OCI-M2 (cell line): ENCODE measurements around the gene BNIP5.
"Not testable (repeated sequence)": the region's sequence is repeated elsewhere in the genome, so short reads cannot be mapped to it uniquely, and the experiment has no call there.

ENCODE experiments used
- DNase-seq: peaks from one replicate; lab custom pipeline; 2025; ENCODE audit not compliant: unreplicated experiment; lab: John Stamatoyannopoulos, UW

Gene BNIP5

DNA sequence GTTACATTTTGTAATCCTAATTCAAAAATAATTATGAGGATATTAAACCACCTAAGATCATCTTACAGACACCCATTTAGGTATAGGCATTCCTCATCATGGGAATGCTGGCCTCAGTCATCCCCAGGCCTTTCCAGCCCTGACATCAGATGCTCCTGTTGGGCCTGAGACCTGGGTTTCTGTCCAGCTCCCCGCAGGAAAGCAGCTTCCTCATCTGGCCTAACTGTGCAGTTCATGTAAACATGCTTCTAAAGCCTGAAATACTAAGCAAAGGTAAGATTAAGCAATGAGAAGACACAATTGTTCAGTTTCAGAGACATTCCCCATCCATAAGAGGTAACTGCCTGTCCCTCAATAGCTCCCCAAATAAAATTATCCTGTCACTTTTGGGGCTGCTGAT, 31.7 kb upstream of the BNIP5 start:
- DNase-seq: no peak

- no peak for DNase-seq
Measured at GRCh38 chr6:36367743-36368142, 31.1 kb upstream of the BNIP5 start.

DNA sequence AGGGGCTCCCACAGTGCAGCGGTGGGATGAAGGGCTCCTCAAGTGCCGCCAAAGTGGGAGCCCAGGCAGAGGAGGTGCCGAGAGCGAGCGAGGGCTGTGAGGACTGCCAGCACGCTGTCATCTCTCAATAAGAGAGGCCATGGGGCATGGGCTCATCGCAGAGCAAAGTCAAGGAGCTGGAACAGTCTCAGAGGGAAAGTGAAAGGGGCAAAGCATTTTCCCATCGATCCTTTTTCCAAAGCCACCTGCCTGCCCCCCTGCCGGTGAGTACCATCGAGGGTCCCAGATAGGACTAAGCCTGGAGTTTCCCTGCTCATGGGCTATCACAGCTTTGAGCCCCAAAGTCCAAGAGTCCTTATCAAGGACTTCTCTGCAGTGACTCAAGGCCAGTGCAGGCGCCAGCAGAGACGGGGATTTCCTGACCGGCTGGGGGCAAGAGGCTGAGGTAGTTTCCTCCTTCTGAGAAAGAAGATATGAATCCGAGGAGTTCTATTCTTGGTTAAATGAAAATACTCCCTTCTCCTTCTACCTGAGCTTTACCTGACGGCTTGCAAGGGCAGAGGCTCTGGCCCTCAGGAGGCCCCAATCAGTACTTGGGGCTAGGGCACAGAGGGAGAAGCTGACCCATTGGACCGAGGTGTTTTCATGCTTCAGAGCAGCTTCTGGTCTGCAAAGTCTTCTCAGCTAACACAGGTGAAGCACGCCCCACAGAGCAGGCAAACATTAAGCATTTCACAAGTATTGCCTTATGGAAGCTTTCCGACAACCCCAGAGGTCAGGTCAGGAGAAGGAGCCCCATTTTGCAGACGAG, 28.2 kb upstream of the BNIP5 start:
- DNase-seq: no peak

DNA sequence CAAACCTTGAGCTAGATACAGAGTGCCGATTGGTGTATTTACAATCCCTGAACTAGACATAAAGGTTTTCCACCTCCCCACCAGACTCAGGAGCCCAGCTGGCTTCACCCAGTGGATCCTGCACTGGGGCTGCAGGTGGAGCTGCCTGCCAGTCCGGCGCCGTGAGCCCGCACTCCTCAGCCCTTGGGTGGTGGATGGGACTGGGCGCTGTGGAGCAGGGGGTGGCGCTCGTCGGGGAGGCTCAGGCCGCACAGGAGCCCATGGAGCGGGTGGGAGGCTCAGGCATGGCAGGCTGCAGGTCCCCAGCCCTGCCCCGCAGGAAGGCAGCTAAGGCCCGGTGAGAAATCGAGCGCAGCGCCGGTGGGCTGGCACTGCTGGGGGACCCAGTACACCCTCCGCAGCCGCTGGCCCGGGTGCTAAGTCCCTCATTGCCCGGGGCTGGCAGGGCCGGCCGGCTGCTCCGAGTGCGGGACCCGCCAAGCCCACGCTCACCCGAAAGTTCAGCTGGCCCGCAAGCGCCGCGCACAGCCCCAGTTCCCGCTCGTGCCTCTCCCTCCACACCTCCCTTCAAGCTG, 27.5 kb upstream of the BNIP5 start:
- not testable (repeated sequence) for DNase-seq

GRCh38 chr6:36363371-36363752, 26.7 kb upstream of the BNIP5 start:
- not testable (repeated sequence) for DNase-seq

- DNase-seq: no peak
Measured at GRCh38 chr6:36362551-36363370, 26.1 kb upstream of the BNIP5 start.

DNA sequence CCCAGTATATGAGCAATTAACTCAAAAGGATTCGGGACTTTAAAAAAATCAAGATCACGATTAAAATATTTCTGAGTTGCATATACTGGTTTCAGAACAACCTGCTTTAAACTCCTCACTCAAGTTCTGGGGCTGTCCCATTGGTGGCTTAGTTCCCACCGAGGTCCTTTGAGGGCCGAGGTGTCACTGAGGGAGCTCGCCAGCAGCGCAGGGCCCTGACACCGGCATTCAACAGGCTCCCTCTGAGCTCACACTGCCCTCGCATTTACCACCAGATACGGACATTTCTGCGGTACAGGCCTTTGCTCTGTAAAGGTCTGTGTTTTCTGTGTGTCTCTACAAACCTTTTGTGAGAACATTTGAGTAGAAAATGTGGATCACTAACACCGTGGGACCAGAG, 24.4 kb upstream of the BNIP5 start:
- no peak for DNase-seq

GRCh38 chr6:36360241-36361054, 23.8 kb upstream of the BNIP5 start:
- DNase-seq: peak; percentile 53

DNA sequence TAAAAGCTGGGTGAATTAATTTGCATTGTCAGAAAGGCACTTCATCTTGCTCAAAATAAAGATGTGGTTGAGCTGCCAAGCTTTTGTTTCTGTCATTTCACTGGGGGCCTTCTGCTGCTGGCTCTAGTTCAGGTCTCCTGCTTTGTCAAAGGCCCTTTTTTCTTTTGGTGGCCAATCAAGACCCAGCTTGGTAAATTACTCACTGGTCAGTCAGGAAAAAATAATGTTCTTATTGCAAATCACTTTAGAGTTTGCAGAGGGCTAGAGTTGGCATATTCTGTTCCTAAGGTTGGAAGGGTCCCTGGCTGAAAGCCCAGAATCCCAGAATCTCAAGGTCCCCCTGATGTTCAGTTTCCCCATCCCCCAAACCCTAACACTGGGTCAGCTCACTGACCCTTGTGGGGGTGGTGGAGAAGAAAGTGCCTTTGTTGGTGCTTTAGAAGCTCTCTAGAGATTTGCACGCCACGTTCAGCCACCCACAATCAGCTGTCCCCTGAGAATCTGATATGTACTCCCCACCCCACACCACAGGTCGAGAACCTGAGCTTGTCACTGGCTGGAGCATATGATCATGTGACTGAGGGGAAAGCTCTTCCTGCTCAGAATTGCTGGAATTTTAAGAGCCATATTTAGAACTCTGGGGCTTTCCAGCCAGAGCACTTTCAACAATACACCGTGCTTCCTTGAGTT, 21.7 kb upstream of the BNIP5 start:
- DNase-seq: no peak

GRCh38 chr6:36357872-36358225, 21.2 kb upstream of the BNIP5 start:
- DNase-seq: no peak

GRCh38 chr6:36355819-36356218, 19.1 kb upstream of the BNIP5 start:
- DNase-seq: no peak

DNA sequence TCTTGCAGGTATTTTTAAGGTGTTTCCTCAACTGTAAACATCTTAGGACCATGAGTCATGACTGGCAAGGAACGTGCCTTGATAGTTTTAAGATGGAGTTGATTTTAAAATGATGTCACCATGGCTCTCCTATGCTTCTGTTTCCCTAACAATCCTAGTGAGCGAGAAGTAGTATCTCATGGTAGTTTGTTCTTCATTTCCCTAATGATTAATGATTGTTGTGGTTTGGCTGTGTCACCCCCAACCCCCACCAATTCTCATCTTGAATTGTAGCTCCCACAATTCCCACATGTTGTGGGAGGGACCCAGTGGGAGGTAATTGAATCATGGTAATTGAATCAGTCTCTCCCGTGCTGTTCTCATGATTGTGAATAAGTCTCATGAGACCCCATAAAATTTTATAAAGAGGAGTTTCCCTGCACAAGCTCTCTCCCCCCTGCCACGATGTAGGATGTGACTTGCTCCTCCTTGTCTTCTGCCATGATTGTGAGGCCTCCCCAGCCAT, 16.8 kb upstream of the BNIP5 start:
- no peak for DNase-seq

DNA sequence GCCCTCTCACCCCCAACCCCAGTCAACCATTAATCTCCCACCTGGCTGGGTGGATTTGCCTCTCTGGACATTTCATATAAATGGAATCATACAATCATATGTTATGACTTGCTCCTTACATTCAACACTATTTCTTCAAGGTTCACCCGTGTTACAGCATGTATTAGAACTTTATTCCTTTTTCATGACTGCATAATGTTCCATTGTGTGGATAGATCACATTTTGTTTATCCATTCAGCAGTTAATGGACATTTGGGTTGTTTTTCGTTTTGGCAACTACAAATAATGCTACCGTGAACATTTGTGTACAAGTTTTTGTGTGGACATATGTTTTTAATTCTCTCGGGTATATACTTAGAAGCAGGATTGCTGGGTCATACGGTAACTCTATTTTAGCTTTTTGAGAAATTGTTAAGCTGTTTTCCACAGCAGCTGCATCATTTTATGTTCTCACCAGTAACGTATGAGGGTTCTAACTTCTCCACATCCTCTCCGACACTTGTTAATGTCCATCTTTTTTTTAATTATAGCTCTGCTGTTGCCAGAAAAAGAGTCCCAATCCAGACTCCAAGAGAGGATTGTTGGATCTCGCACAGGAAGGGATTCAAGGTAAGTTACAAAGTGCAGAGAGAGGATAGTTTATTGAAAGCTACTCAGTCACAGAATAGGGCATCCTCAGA, 15.9 kb upstream of the BNIP5 start:
- no peak for DNase-seq

GRCh38 chr6:36350681-36351571, 14.2 kb upstream of the BNIP5 start:
- DNase-seq: peak; percentile 25

DNA sequence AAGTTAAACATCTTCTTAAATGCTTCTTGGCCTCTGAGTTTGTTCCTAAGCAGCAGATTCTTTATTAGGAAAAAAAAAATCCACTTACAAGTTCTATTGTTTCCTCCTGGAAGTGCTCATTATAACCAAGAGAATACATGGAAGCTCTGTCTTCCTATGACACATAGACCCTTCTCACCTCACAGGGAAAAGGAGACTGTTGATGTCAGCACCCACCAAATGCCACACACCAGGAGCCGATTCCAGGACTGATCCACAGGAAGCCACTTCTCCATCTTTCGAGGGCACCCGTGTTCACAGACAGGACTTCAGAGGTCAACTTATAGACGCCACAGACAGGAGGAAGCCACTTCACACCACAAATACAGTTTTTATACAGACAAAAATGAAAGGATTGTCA, 13.4 kb upstream of the BNIP5 start:
- no peak for DNase-seq

- DNase-seq: no peak
Measured at GRCh38 chr6:36349240-36349639, 12.6 kb upstream of the BNIP5 start.

GRCh38 chr6:36347621-36348020, 10.9 kb upstream of the BNIP5 start:
- no peak for DNase-seq

DNA sequence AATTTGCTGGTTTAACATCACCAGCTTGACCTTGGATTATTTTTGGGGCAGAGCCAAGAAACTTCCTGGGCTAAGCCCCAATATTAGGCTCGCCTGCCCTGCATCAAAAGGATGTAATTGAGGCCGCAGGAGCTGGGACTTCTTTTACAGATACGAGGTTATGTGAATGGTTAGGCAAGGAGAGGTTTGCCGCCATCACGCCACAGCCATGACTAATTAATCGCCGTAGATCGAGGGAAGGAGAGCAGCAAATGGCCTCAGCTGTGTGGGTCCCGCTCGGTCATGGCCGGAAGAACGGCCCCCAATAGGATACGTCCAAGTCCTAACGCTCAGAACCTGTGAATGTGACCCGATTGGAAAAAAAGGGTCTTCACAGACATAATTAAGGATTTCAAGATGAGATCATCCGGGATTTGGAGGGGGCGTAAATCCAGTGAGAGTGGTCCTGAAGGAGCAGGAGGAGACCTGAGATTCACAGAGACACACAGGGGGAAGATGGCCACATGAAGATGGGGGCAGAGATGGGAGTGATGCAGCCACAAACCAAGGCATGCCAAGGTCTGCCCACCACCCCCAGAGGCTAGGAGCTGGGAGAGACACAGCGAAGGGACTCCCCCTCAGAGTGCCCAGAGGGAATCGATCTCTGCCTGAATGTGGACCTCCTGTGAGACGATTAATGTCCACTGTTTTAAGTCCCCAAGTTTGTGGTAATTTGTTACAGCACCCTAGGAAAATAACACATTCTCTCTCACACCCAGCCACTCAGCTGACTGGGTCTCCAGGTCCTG, 10.0 kb upstream of the BNIP5 start:
- no peak for DNase-seq
